ENCODE results near the gene CLDN11. TPM values are rescaled to one million over a fixed set of nuclear protein-coding genes. Genes with fewer than 3 reads are reported as not detected.

The CLDN11 gene
- total and polyA plus RNA-seq, 2 donors (not counting 1 experiment from before 2014, with no cell fraction given), result 131 to 316 TPM

GRCh38 chr3:170441412-170441811, 22.7 kb downstream of the CLDN11 start:
- peaks cover 8% of the 10 kb centered on the region for H3K36me3 ChIP-seq (ENCODE audit: control insufficient read depth, insufficient read depth, low read length)
- H3K27me3 ChIP-seq (ENCODE audit: control insufficient read depth, insufficient read depth, low read length), result no peaks in the 10 kb centered on the region
- no peak overlapping the region for H3K4me2 ChIP-seq (ENCODE audit: extremely low read depth, insufficient read depth, low read length)
- no peaks in the 10 kb centered on the region for H3K9me3 ChIP-seq (ENCODE audit: control insufficient read depth, insufficient read depth, low read depth, low read length)
- H3K9ac ChIP-seq (ENCODE audit: insufficient read depth, low read length), result no peak overlapping the region
- H4K20me1 ChIP-seq (ENCODE audit: control insufficient read depth, extremely low read depth, insufficient read depth, low read length), result no peaks in the 10 kb centered on the region
- H2AFZ ChIP-seq (ENCODE audit: low read length), result no peak overlapping the region
- no peak for DNase-seq (ENCODE audit: low read depth in 2 of 2)
- H3K4me1 ChIP-seq (ENCODE audit: control insufficient read depth, extremely low read depth, insufficient read depth, low read length), result peaks cover 6% of the 10 kb centered on the region
- no peak overlapping the region for H3K4me3 ChIP-seq (replicated peaks in 1 of 4; ENCODE audit: control extremely low read depth in 1 of 4, insufficient read depth in 1 of 4, low read depth in 3 of 4, low read length in 4 of 4)
- no peaks in the 10 kb centered on the region for H3K79me2 ChIP-seq (ENCODE audit: control insufficient read depth, insufficient read depth, low read length)
- H3K27ac ChIP-seq (ENCODE audit: insufficient read depth, low read length), result no peak overlapping the region
- no peak for TF ChIP-seq EZH2 (IDR thresholded peaks at IDR 0.05; ENCODE audit: low read length, missing control alignments)
- no peak for TF ChIP-seq CTCF (conservative IDR thresholded peaks at IDR 0.05 in 1 of 2, IDR thresholded peaks at IDR 0.05 in 1 of 2; ENCODE audit: low read depth in 1 of 2, low read length in 2 of 2)

- Histone ChIP-seq H2AFZ (ENCODE audit: low read length) (no peak overlapping the region), H4K20me1 (ENCODE audit: control insufficient read depth, extremely low read depth, insufficient read depth, low read length) (no peaks in the 10 kb centered on the region), H3K9me3 (ENCODE audit: control insufficient read depth, insufficient read depth, low read depth, low read length) (no peaks in the 10 kb centered on the region), H3K27me3 (ENCODE audit: control insufficient read depth, insufficient read depth, low read length) (no peaks in the 10 kb centered on the region), H3K27ac (ENCODE audit: insufficient read depth, low read length) (no peak overlapping the region), H3K4me3 (replicated peaks in 1 of 4; ENCODE audit: control extremely low read depth in 1 of 4, insufficient read depth in 1 of 4, low read depth in 3 of 4, low read length in 4 of 4) (no peak overlapping the region), H3K79me2 (ENCODE audit: control insufficient read depth, insufficient read depth, low read length) (no peaks in the 10 kb centered on the region), H3K4me2 (ENCODE audit: extremely low read depth, insufficient read depth, low read length) (no peak overlapping the region), H3K36me3 (ENCODE audit: control insufficient read depth, insufficient read depth, low read length) (peaks cover 4% of the 10 kb centered on the region), H3K4me1 (ENCODE audit: control insufficient read depth, extremely low read depth, insufficient read depth, low read length) (peaks cover 5% of the 10 kb centered on the region), H3K9ac (ENCODE audit: insufficient read depth, low read length) (no peak overlapping the region)
- DNase-seq (ENCODE audit: low read depth in 2 of 2), result peak in 1 of 2 donors; percentile 59
- no peak for TF ChIP-seq EZH2 (IDR thresholded peaks at IDR 0.05; ENCODE audit: low read length, missing control alignments)
- no peak for TF ChIP-seq CTCF (conservative IDR thresholded peaks at IDR 0.05 in 1 of 2, IDR thresholded peaks at IDR 0.05 in 1 of 2; ENCODE audit: low read depth in 1 of 2, low read length in 2 of 2)
Measured at GRCh38 chr3:170442947-170443346, 24.3 kb downstream of the CLDN11 start.

DNA sequence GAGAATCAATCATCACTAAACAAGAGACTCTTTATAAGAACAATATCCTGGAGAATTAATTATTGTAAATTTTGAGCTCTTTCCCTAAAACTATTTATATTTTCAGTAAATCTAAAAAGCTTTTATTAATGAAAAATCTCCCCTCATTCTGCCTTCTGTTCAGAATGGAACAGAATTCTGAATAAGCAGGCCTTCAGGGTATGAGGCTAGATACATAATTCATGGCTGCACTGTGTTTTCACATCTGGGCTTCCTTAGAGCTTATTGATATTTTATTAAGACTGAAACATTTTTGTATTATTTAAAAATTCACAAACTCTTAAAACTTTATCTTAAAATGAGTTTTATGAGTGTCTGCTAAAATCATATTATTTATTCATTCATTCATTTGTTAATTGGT, 24.8 kb downstream of the CLDN11 start:
- Histone ChIP-seq H4K20me1 (ENCODE audit: control insufficient read depth, extremely low read depth, insufficient read depth, low read length) (no peaks in the 10 kb centered on the region), H3K27me3 (ENCODE audit: control insufficient read depth, insufficient read depth, low read length) (no peaks in the 10 kb centered on the region), H3K36me3 (ENCODE audit: control insufficient read depth, insufficient read depth, low read length) (no peaks in the 10 kb centered on the region), H3K4me1 (ENCODE audit: control insufficient read depth, extremely low read depth, insufficient read depth, low read length) (no peaks in the 10 kb centered on the region), H3K4me3 (replicated peaks in 1 of 4; ENCODE audit: control extremely low read depth in 1 of 4, insufficient read depth in 1 of 4, low read depth in 3 of 4, low read length in 4 of 4) (no peak overlapping the region), H2AFZ (ENCODE audit: low read length) (no peak overlapping the region), H3K27ac (ENCODE audit: insufficient read depth, low read length) (no peak overlapping the region), H3K9ac (ENCODE audit: insufficient read depth, low read length) (no peak overlapping the region), H3K79me2 (ENCODE audit: control insufficient read depth, insufficient read depth, low read length) (no peaks in the 10 kb centered on the region), H3K4me2 (ENCODE audit: extremely low read depth, insufficient read depth, low read length) (no peak overlapping the region), H3K9me3 (ENCODE audit: control insufficient read depth, insufficient read depth, low read depth, low read length) (no peaks in the 10 kb centered on the region)
- TF ChIP-seq EZH2 (IDR thresholded peaks at IDR 0.05; ENCODE audit: low read length, missing control alignments) (no peak), CTCF (conservative IDR thresholded peaks at IDR 0.05 in 1 of 2, IDR thresholded peaks at IDR 0.05 in 1 of 2; ENCODE audit: low read depth in 1 of 2, low read length in 2 of 2) (no peak)
- DNase-seq (ENCODE audit: low read depth in 2 of 2), result no peak

Data from fibroblast of lung (primary cell).